Mammary microvascular endothelial cell (primary cell): ENCODE results near the gene TMEM80. TPM values are rescaled to one million over a fixed set of nuclear protein-coding genes. Genes with fewer than 3 reads are reported as not detected.

Experiments used
- total RNA-seq: library from RNA; depleted of rRNA; stranded (reverse); fragments of >200 nt; gene quantifications from 2 replicates; pipeline ENCODE4 v1.2.3, GENCODE V29; 2015

The TMEM80 gene
- total RNA-seq: 16.9 and 17.5 TPM in 2 replicates

DNA sequence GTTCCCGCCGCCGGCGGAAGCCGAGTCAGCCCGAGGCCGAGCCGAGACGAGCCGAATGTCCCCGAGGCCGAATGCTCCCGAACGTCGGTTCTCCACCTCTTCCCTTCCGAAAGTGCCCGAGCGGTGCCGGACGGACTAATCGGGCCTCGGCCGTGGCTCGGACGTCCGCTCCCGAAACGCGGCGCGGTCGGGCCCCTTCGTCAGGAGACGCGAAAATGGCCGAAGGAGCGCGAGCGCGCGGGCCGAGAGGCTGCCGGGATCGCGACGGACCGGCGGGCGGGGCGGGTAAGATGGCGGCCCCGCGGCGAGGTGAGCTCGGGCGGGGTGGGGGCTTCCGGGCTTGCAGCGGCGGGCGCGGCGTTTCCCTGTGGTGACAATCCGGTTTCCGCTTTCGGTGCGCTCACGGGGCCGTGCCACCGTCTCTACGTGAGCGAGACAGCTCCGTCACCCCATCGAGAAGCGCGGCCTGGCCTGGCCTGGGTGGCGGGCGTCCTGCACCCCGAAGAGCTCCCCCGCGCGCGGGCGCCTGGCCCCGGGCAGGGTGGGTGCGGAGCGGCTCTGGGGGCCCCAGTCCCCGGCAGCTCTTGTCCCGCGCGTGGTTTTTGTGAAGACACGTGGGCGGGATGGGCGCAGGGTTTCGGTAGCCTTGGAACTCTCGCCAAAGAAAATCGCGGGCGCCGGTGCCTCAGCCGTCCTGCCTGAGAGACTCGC is at the start of gene TMEM80:
TMEM80 (plus strand) TSS at position 279 of the 711 bp plus-strand sequence; CDS start at position 291, 12 bp downstream.

GRCh38 chr11:694563-695287 is 891 bp upstream of the TMEM80 start, which contains the start of gene DEAF1:
TSS of gene DEAF1 (minus strand) at chr11:695222. CDS start at chr11:695047, 175 bp downstream.

GRCh38 chr11:705646-706438 is 10.2 kb downstream of the TMEM80 start, which contains the start of gene EPS8L2:
TSS of gene EPS8L2 (plus strand) at chr11:706231. CDS start at chr11:709408, 3,177 bp downstream.

DNA sequence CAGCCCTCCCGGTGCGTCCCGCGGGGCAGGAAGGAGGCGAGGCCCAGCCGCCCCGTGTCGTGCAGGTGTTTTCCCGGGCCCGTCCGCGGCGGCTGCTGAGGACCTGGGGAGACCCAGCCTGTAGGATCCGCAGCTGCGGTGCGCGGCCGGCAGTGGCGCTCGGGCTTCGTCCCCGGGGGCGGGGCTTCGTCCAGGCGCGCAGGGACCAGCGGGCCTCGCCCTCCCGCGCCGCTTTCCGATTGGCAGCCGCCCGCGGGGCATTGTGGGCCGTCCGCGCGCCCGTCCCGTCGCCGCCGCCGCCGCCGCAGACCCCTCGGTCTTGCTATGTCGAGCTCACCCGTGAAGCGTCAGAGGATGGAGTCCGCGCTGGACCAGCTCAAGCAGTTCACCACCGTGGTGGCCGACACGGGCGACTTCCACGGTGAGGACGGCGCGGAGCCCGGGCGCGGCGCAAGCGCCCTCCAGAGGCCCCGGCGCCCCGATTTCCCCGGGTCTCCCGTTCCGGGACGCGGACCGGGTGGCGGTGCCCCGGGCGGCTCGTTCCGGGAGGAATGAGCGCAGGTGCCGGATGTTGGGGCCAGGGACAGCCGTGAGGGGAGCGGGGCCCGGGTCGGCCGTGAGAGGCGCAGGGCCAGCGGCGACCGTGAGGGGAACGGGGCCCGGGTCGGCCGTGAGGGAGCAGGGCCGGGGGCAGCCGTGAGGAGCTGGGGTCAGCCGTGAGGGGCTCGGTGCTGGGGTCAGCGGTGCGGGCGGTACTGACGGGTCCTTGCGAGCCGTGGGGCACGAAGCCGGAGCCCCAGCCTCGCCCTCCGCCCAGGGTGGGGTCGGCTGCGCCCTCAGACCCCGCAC is 51.8 kb downstream of the TMEM80 start, which contains the start of gene TALDO1:
TALDO1 (plus strand) TSS at position 307 of the 849 bp plus-strand sequence; CDS start at position 325, 18 bp downstream.

Other genes starting within 250 kb of the TMEM80 start
- gene PTDSS2, start 245.5 kb upstream of the TMEM80 start, total RNA-seq: 33.6 and 52.3 TPM in 2 replicates
- 308 and 315 TPM in 2 replicates for gene RNH1, start 188.6 kb upstream of the TMEM80 start, total RNA-seq
- gene HRAS, start 160.2 kb upstream of the TMEM80 start, total RNA-seq: 102 and 109 TPM in 2 replicates
- gene LRRC56, start 158.3 kb upstream of the TMEM80 start, total RNA-seq: 0.05 and 0.73 TPM in 2 replicates
- gene LMNTD2, start 135.1 kb upstream of the TMEM80 start, total RNA-seq: 0.05 and 0.20 TPM in 2 replicates
- gene RASSF7, start 134.8 kb upstream of the TMEM80 start, total RNA-seq: 10.8 and 12.0 TPM in 2 replicates
- gene PHRF1, start 119.3 kb upstream of the TMEM80 start, total RNA-seq: 20.1 and 25.4 TPM in 2 replicates
- gene IRF7, start 79.9 kb upstream of the TMEM80 start, total RNA-seq: 76.0 and 84.2 TPM in 2 replicates
- not detected in 2 replicates for gene CDHR5, start 70.9 kb upstream of the TMEM80 start, total RNA-seq
- not detected in 2 replicates for gene SCT, start 68.6 kb upstream of the TMEM80 start, total RNA-seq
- not detected in 2 replicates for gene DRD4, start 58.5 kb upstream of the TMEM80 start, total RNA-seq
- 23.1 and 27.8 TPM in 2 replicates for gene DEAF1, start 594 bp upstream of the TMEM80 start, total RNA-seq
- 6.7 and 7.3 TPM in 2 replicates for gene EPS8L2, start 10.4 kb downstream of the TMEM80 start, total RNA-seq
- 228 TPM in 2 replicates for gene TALDO1, start 51.6 kb downstream of the TMEM80 start, total RNA-seq
- gene GATD1, start 81.7 kb downstream of the TMEM80 start, total RNA-seq: 29.4 and 33.0 TPM in 2 replicates
- 0.20 and 0.40 TPM in 2 replicates for gene CEND1, start 94.3 kb downstream of the TMEM80 start, total RNA-seq
- gene SLC25A22, start 102.5 kb downstream of the TMEM80 start, total RNA-seq: 21.7 and 24.1 TPM in 2 replicates
- 17.9 and 21.1 TPM in 2 replicates for gene PIDD1, start 109.4 kb downstream of the TMEM80 start, total RNA-seq
- gene RPLP2, start 114.2 kb downstream of the TMEM80 start, total RNA-seq: 814 and 920 TPM in 2 replicates
- 20.4 and 22.6 TPM in 2 replicates for gene PNPLA2, start 123.1 kb downstream of the TMEM80 start, total RNA-seq
- 9.5 and 12.1 TPM in 2 replicates for gene CRACR2B, start 132.1 kb downstream of the TMEM80 start, total RNA-seq
- 660 and 700 TPM in 2 replicates for gene CD151, start 137.1 kb downstream of the TMEM80 start, total RNA-seq
- 191 and 317 TPM in 2 replicates for gene POLR2L, start 146.7 kb downstream of the TMEM80 start, total RNA-seq
- gene TSPAN4, start 147.0 kb downstream of the TMEM80 start, total RNA-seq: 217 and 240 TPM in 2 replicates
- 58.0 and 96.3 TPM in 2 replicates for gene CHID1, start 215.0 kb downstream of the TMEM80 start, total RNA-seq
- 41.4 and 46.4 TPM in 2 replicates for gene AP2A2, start 230.1 kb downstream of the TMEM80 start, total RNA-seq